ENCODE results near the gene PTPN6. TPM values are rescaled to one million over a fixed set of nuclear protein-coding genes. Genes with fewer than 3 reads are reported as not detected.

PTPN6 gene
- polyA plus RNA-seq, 3 donors: 449 to 764 (median 562) TPM

DNA sequence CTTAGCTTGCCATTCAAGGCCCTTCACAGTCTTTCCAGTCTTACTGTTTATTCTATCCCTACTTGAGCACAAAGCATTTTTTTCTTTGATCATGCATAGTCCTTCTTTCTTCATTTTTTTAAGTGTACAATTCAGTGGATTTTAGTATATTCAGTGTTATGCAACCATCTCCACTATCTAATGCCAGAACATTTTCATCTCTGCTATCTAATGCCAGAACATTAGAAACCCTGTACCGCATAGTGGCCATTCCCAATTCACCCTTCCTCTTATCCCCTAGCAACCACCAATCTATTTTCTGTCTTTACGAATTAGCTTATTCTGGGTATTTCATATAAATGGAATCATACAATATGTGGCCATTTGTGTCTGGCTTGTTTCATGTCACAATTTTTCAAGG, 53.7 kb downstream of the PTPN6 start:
- Histone ChIP-seq H3K4me2 (replicated peaks; ENCODE audit: extremely low read depth, low read length, poor library complexity, severe bottlenecking) (peak overlapping the region; percentile 52), H3K4me1 (ENCODE audit: control insufficient read depth in 1 of 2, insufficient read depth in 2 of 2, low read length in 2 of 2) (peaks cover 71 to 78% of the 10 kb centered on the region in 2 donors), H3K9me3 (replicated peaks in 1 of 2; ENCODE audit: control insufficient read depth in 1 of 2, insufficient read depth in 1 of 2, low read length in 2 of 2) (no peaks in the 10 kb centered on the region), H4K20me1 (ENCODE audit: insufficient read depth, low read length) (no peaks in the 10 kb centered on the region), H3K79me2 (ENCODE audit: insufficient read depth, low read length) (peaks cover 65% of the 10 kb centered on the region), H3K9ac (ENCODE audit: insufficient read depth, low read length, poor library complexity, severe bottlenecking) (no peak overlapping the region), H3K36me3 (replicated peaks in 1 of 2; ENCODE audit: control insufficient read depth in 1 of 2, insufficient read depth in 2 of 2, low read length in 2 of 2) (peaks cover 2% of the 10 kb centered on the region in 2 donors), H3K4me3 (replicated peaks in 1 of 3; ENCODE audit: low read depth in 2 of 3, low read length in 3 of 3) (peak overlapping the region in 1 of 3 experiments; percentile 38), H2AFZ (ENCODE audit: insufficient read depth, low read depth, low read length, poor library complexity, severe bottlenecking) (no peak overlapping the region), H3K27ac (ENCODE audit: low read depth in 1 of 2, low read length in 2 of 2) (peak overlapping the region in 1 of 2 donors; percentile 69), H3K27me3 (ENCODE audit: control insufficient read depth in 2 of 2, insufficient read depth in 2 of 2, low read length in 2 of 2) (no peaks in the 10 kb centered on the region)
- no peak for DNase-seq
- TF ChIP-seq, protein P1, sequence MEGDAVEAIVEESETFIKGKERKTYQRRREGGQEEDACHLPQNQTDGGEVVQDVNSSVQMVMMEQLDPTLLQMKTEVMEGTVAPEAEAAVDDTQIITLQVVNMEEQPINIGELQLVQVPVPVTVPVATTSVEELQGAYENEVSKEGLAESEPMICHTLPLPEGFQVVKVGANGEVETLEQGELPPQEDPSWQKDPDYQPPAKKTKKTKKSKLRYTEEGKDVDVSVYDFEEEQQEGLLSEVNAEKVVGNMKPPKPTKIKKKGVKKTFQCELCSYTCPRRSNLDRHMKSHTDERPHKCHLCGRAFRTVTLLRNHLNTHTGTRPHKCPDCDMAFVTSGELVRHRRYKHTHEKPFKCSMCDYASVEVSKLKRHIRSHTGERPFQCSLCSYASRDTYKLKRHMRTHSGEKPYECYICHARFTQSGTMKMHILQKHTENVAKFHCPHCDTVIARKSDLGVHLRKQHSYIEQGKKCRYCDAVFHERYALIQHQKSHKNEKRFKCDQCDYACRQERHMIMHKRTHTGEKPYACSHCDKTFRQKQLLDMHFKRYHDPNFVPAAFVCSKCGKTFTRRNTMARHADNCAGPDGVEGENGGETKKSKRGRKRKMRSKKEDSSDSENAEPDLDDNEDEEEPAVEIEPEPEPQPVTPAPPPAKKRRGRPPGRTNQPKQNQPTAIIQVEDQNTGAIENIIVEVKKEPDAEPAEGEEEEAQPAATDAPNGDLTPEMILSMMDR (IDR thresholded peaks at IDR 0.05): no peak
- intact Hi-C loops (cut with micrococcal nuclease): no loop called here
- Mint-ChIP-seq H3K36me3 (peaks cover 8 to 18% of the 10 kb centered on the region in 2 donors), H3K27me3 (ENCODE audit: low read depth in 3 of 3) (no peaks in the 10 kb centered on the region), H3K9me3 (no peaks in the 10 kb centered on the region), H3K4me1 (peaks cover 69% of the 10 kb centered on the region), H3K4me3 (no peak overlapping the region), H3K27ac (peak overlapping the region; percentile 26 to 81 (median 75))
- WGBS (ENCODE audit: insufficient coverage): no CpG with 5 or more reads among the region's 2 CpGs

DNA sequence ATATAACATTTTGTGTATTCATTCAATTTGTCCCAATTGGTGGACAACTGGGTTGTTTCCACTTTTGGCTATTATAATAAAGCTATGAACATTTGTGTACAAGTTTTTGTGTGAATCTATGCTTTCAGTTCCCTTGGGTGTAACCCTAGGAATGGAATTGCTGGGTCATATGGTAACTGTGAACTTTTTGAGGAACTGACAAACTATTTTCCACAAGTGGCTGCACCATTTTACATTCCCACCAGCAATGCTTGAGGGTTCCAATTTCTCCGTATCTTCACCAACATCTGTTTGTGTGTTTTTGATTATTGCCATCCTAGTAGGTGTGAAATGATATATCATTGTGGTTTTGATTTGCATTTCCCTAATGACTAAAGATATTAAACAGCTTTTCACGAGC, 54.2 kb downstream of the PTPN6 start:
- Mint-ChIP-seq H3K4me1 (peaks cover 74% of the 10 kb centered on the region), H3K27ac (peak overlapping the region; percentile 57 to 87 (median 78)), H3K27me3 (ENCODE audit: low read depth in 3 of 3) (no peaks in the 10 kb centered on the region), H3K36me3 (peaks cover 8 to 20% of the 10 kb centered on the region in 2 donors), H3K4me3 (peak overlapping the region in 1 of 2 donors; percentile 68), H3K9me3 (no peaks in the 10 kb centered on the region)
- DNase-seq: peak; percentile 30 to 44 (median 42)
- Histone ChIP-seq H4K20me1 (ENCODE audit: insufficient read depth, low read length) (no peaks in the 10 kb centered on the region), H2AFZ (ENCODE audit: insufficient read depth, low read depth, low read length, poor library complexity, severe bottlenecking) (peak overlapping the region; percentile 35), H3K27ac (ENCODE audit: low read depth in 1 of 2, low read length in 2 of 2) (peak overlapping the region in 1 of 2 donors; percentile 69), H3K4me3 (replicated peaks in 1 of 3; ENCODE audit: low read depth in 2 of 3, low read length in 3 of 3) (peak overlapping the region in 1 of 3 experiments; percentile 38), H3K9ac (ENCODE audit: insufficient read depth, low read length, poor library complexity, severe bottlenecking) (no peak overlapping the region), H3K79me2 (ENCODE audit: insufficient read depth, low read length) (peaks cover 66% of the 10 kb centered on the region), H3K9me3 (replicated peaks in 1 of 2; ENCODE audit: control insufficient read depth in 1 of 2, insufficient read depth in 1 of 2, low read length in 2 of 2) (no peaks in the 10 kb centered on the region), H3K4me1 (ENCODE audit: control insufficient read depth in 1 of 2, insufficient read depth in 2 of 2, low read length in 2 of 2) (peaks cover 73 to 79% of the 10 kb centered on the region in 2 donors), H3K4me2 (replicated peaks; ENCODE audit: extremely low read depth, low read length, poor library complexity, severe bottlenecking) (peak overlapping the region; percentile 52), H3K27me3 (ENCODE audit: control insufficient read depth in 2 of 2, insufficient read depth in 2 of 2, low read length in 2 of 2) (no peaks in the 10 kb centered on the region), H3K36me3 (replicated peaks in 1 of 2; ENCODE audit: control insufficient read depth in 1 of 2, insufficient read depth in 2 of 2, low read length in 2 of 2) (peaks cover 0 to 2% of the 10 kb centered on the region in 2 donors)
- TF ChIP-seq, protein P1 (IDR thresholded peaks at IDR 0.05): no peak
- intact Hi-C loops (cut with micrococcal nuclease): no loop called here
- no CpG with 5 or more reads among the region's 2 CpGs for WGBS (ENCODE audit: insufficient coverage)

All from CD14-positive monocyte (primary cell).